Activated T-cell treated with anti-CD3 and anti-CD28 coated beads, Interleukin-2, amount 50 U/mL, for 72 hours (primary cell): ENCODE measurements around the gene OLFML3. TPM values are rescaled to one million over a fixed set of nuclear protein-coding genes. Genes with fewer than 3 reads are reported as not detected.

Source experiments
- ATAC-seq, 2 donors: fragments of 150-1000 bp; cut with Tn5 transposase; replicated peaks in 1 of 2; 2 replicates each; pipeline ENCODE4 v1.10.0; 2021; ENCODE audit warnings: moderate library complexity in 2 of 2, mild to moderate bottlenecking in 1 of 2
- DNase-seq, 2 donors: peaks; one replicate each; pipeline ENCODE4 v3.0.0; 2021 to 2022; ENCODE audit warnings: mixed read lengths in 1 of 2
- H3K27ac Mint-ChIP-seq: one replicate; pipeline ENCODE4 v1.8.0; 2022; ENCODE audit warnings: mild to moderate bottlenecking, moderate library complexity, mixed read lengths
- H3K27me3 Mint-ChIP-seq: one replicate; pipeline ENCODE4 v1.8.0; 2022; ENCODE audit warnings: low read depth, mixed read lengths
- H3K36me3 Mint-ChIP-seq, 2 donors: one replicate each; pipeline ENCODE4 v1.8.0; 2022; ENCODE audit warnings: mixed read lengths in 2 of 2, mild to moderate bottlenecking in 1 of 2; ENCODE audit not compliant: insufficient read depth in 2 of 2
- H3K4me1 Mint-ChIP-seq: one replicate; pipeline ENCODE4 v1.8.0; 2022; ENCODE audit warnings: low read depth, mixed read lengths
- H3K4me3 Mint-ChIP-seq, 2 donors: one replicate each; pipeline ENCODE4 v1.8.0; 2022; ENCODE audit warnings: mild to moderate bottlenecking in 2 of 2, mixed read lengths in 2 of 2, moderate library complexity in 2 of 2
- H3K9me3 Mint-ChIP-seq, 2 donors: one replicate each; pipeline ENCODE4 v1.8.0; 2022; ENCODE audit warnings: mixed read lengths in 2 of 2
- total RNA-seq, 2 donors: library from RNA; stranded (reverse); gene quantifications; one replicate each; pipeline ENCODE4 v1.2.3, GENCODE V29; 2022

OLFML3 gene
- total RNA-seq, 2 donors from 2014 or later = 0.90 to 1.0 TPM

- peaks cover 16% of the 10 kb centered on the region for H3K4me1 Mint-ChIP-seq
- no peak overlapping the region for H3K27ac Mint-ChIP-seq
- peaks cover 2 to 6% of the 10 kb centered on the region in 2 donors for H3K9me3 Mint-ChIP-seq
- ATAC-seq (no peak), DNase-seq (no peak)
- no peak overlapping the region for H3K4me3 Mint-ChIP-seq
- H3K36me3 Mint-ChIP-seq = no peaks in the 10 kb centered on the region
- H3K27me3 Mint-ChIP-seq = no peaks in the 10 kb centered on the region
These were observed 7.5 kb downstream of the OLFML3 start for GRCh38 chr1:113986802-113987201.

GRCh38 chr1:113987259-113987658 lies 8.0 kb downstream of the OLFML3 start:
- no peak for DNase-seq
- Mint-ChIP-seq H3K27ac (no peak overlapping the region), H3K36me3 (no peaks in the 10 kb centered on the region), H3K9me3 (peaks cover 2 to 6% of the 10 kb centered on the region in 2 donors), H3K27me3 (no peaks in the 10 kb centered on the region), H3K4me3 (no peak overlapping the region), H3K4me1 (peaks cover 16% of the 10 kb centered on the region)
- ATAC-seq = no peak

GRCh38 chr1:113990530-113990929 lies 11.3 kb downstream of the OLFML3 start:
- Mint-ChIP-seq H3K27ac (no peak overlapping the region), H3K4me3 (no peak overlapping the region), H3K4me1 (peaks cover 5% of the 10 kb centered on the region), H3K27me3 (no peaks in the 10 kb centered on the region), H3K36me3 (peaks cover 7 to 14% of the 10 kb centered on the region in 2 donors), H3K9me3 (peaks cover 13 to 17% of the 10 kb centered on the region in 2 donors)
- ATAC-seq = no peak
- DNase-seq = no peak

- H3K9me3 Mint-ChIP-seq = peaks cover 14 to 18% of the 10 kb centered on the region in 2 donors
- H3K27ac Mint-ChIP-seq = no peak overlapping the region
- DNase-seq (no peak), ATAC-seq (no peak)
- no peaks in the 10 kb centered on the region for H3K27me3 Mint-ChIP-seq
- no peak overlapping the region for H3K4me3 Mint-ChIP-seq
- peaks cover 8 to 15% of the 10 kb centered on the region in 2 donors for H3K36me3 Mint-ChIP-seq
- peaks cover 5% of the 10 kb centered on the region for H3K4me1 Mint-ChIP-seq
These were observed 11.7 kb downstream of the OLFML3 start for GRCh38 chr1:113990961-113991360.

GRCh38 chr1:113991467-113991997 lies 12.3 kb downstream of the OLFML3 start:
- ATAC-seq (no peak), DNase-seq (no peak)
- H3K27ac Mint-ChIP-seq = no peak overlapping the region
- peaks cover 5% of the 10 kb centered on the region for H3K4me1 Mint-ChIP-seq
- peaks cover 8 to 15% of the 10 kb centered on the region in 2 donors for H3K36me3 Mint-ChIP-seq
- H3K9me3 Mint-ChIP-seq = peaks cover 14 to 18% of the 10 kb centered on the region in 2 donors
- H3K4me3 Mint-ChIP-seq = no peak overlapping the region
- no peaks in the 10 kb centered on the region for H3K27me3 Mint-ChIP-seq

GRCh38 chr1:113993072-113993471 lies 13.8 kb downstream of the OLFML3 start:
- ATAC-seq (no peak), DNase-seq (no peak)
- H3K9me3 Mint-ChIP-seq = peaks cover 14 to 16% of the 10 kb centered on the region in 2 donors
- H3K27ac Mint-ChIP-seq = no peak overlapping the region
- no peak overlapping the region for H3K4me3 Mint-ChIP-seq
- peaks cover 5% of the 10 kb centered on the region for H3K4me1 Mint-ChIP-seq
- no peaks in the 10 kb centered on the region for H3K27me3 Mint-ChIP-seq
- H3K36me3 Mint-ChIP-seq = peaks cover 8 to 15% of the 10 kb centered on the region in 2 donors

GRCh38 chr1:113993766-113994165 lies 14.5 kb downstream of the OLFML3 start:
- no peak for ATAC-seq
- no peak for DNase-seq
- Mint-ChIP-seq H3K27me3 (no peaks in the 10 kb centered on the region), H3K36me3 (peaks cover 8 to 15% of the 10 kb centered on the region in 2 donors), H3K9me3 (peaks cover 14 to 16% of the 10 kb centered on the region in 2 donors), H3K4me3 (no peak overlapping the region), H3K4me1 (peaks cover 3% of the 10 kb centered on the region), H3K27ac (no peak overlapping the region)

GRCh38 chr1:113995382-113995781 lies 16.1 kb downstream of the OLFML3 start:
- no peak overlapping the region for H3K27ac Mint-ChIP-seq
- no peak overlapping the region for H3K4me3 Mint-ChIP-seq
- H3K9me3 Mint-ChIP-seq = peaks cover 12 to 14% of the 10 kb centered on the region in 2 donors
- ATAC-seq (no peak), DNase-seq (no peak)
- no peaks in the 10 kb centered on the region for H3K27me3 Mint-ChIP-seq
- H3K36me3 Mint-ChIP-seq = peaks cover 8 to 15% of the 10 kb centered on the region in 2 donors
- H3K4me1 Mint-ChIP-seq = no peaks in the 10 kb centered on the region

- Mint-ChIP-seq H3K36me3 (peaks cover 8 to 15% of the 10 kb centered on the region in 2 donors), H3K27ac (no peak overlapping the region), H3K4me1 (no peaks in the 10 kb centered on the region), H3K27me3 (peaks cover 6% of the 10 kb centered on the region), H3K4me3 (no peak overlapping the region), H3K9me3 (peaks cover 10 to 14% of the 10 kb centered on the region in 2 donors)
- ATAC-seq (no peak), DNase-seq (no peak)
These were observed 19.1 kb downstream of the OLFML3 start for GRCh38 chr1:113998361-113998760.

- no peak for DNase-seq
- Mint-ChIP-seq H3K36me3 (peaks cover 5 to 13% of the 10 kb centered on the region in 2 donors), H3K4me3 (no peak overlapping the region), H3K27ac (no peak overlapping the region), H3K4me1 (no peaks in the 10 kb centered on the region), H3K9me3 (peaks cover 6 to 11% of the 10 kb centered on the region in 2 donors), H3K27me3 (peaks cover 6% of the 10 kb centered on the region)
- no peak for ATAC-seq
These were observed 20.0 kb downstream of the OLFML3 start for GRCh38 chr1:113999233-113999632.

- Mint-ChIP-seq H3K27me3 (peaks cover 9% of the 10 kb centered on the region), H3K4me1 (no peaks in the 10 kb centered on the region), H3K4me3 (no peak overlapping the region), H3K36me3 (peaks cover 4 to 8% of the 10 kb centered on the region in 2 donors), H3K27ac (no peak overlapping the region), H3K9me3 (peaks cover 5 to 8% of the 10 kb centered on the region in 2 donors)
- DNase-seq = no peak
- ATAC-seq = no peak
These were observed 20.5 kb downstream of the OLFML3 start for GRCh38 chr1:113999799-114000198.

- ATAC-seq = no peak
- H3K27ac Mint-ChIP-seq = no peak overlapping the region
These were observed 21.1 kb downstream of the OLFML3 start for GRCh38 chr1:114000406-114000805.

GRCh38 chr1:114002492-114003239 lies 23.4 kb downstream of the OLFML3 start:
- Mint-ChIP-seq H3K4me1 (no peaks in the 10 kb centered on the region), H3K27ac (no peak overlapping the region), H3K4me3 (no peak overlapping the region), H3K36me3 (no peaks in the 10 kb centered on the region), H3K27me3 (peaks cover 26% of the 10 kb centered on the region), H3K9me3 (peaks cover 0 to 2% of the 10 kb centered on the region in 2 donors)
- ATAC-seq (no peak), DNase-seq (no peak)

More at GRCh38 chr1:114000406-114000805, 21.1 kb downstream of the OLFML3 start:
- H3K27me3 Mint-ChIP-seq = peaks cover 15% of the 10 kb centered on the region
- H3K9me3 Mint-ChIP-seq = peaks cover 2 to 4% of the 10 kb centered on the region in 2 donors
- H3K36me3 Mint-ChIP-seq = peaks cover 2% of the 10 kb centered on the region in 2 donors
- no peaks in the 10 kb centered on the region for H3K4me1 Mint-ChIP-seq
- H3K4me3 Mint-ChIP-seq = no peak overlapping the region
- no peak for DNase-seq
